Osteoblast (primary cell): ENCODE measurements around the gene DEK. TPM values are rescaled to one million over a fixed set of nuclear protein-coding genes. Genes with fewer than 3 reads are reported as not detected.

Experiments
- DNase-seq: peaks from one replicate; pipeline ENCODE4 v3.0.0; 2011; ENCODE audit warnings: low spot score, mixed read lengths; ENCODE audit not compliant: insufficient read length; ENCODE audit errors: missing footprints
- H2AFZ ChIP-seq: 2 replicates; pipeline ENCODE4 v1.6.0; 2011; ENCODE audit warnings: mild to moderate bottlenecking, low read length
- H3K27ac ChIP-seq: 2 replicates; pipeline ENCODE4 v1.5.1; 2011; ENCODE audit warnings: mild to moderate bottlenecking, low read depth, low read length, moderate library complexity
- H3K27me3 ChIP-seq: 2 replicates; pipeline ENCODE4 v1.6.0; 2012; ENCODE audit warnings: mild to moderate bottlenecking, control low read depth, inconsistent platforms, low read length, moderate library complexity; ENCODE audit not compliant: insufficient read depth
- H3K36me3 ChIP-seq: 2 replicates; pipeline ENCODE4 v1.5.1; 2011; ENCODE audit warnings: mild to moderate bottlenecking, low read length, control low read depth, moderate library complexity; ENCODE audit not compliant: insufficient read depth
- H3K4me1 ChIP-seq: 2 replicates; pipeline ENCODE4 v1.5.1; 2011; ENCODE audit warnings: mild to moderate bottlenecking, low read length, control low read depth, moderate library complexity; ENCODE audit not compliant: insufficient read depth
- H3K4me2 ChIP-seq: 2 replicates; pipeline ENCODE4 v1.6.0; 2011; ENCODE audit warnings: mild to moderate bottlenecking, low read length; ENCODE audit not compliant: insufficient read depth
- H3K4me3 ChIP-seq: fragments of 200-600 bp; sonication (generic); 3 replicates; pipeline ENCODE4 v1.5.1; 2012; ENCODE audit warnings: mild to moderate bottlenecking, low read length, inconsistent platforms; ENCODE audit not compliant: insufficient read depth
- H3K79me2 ChIP-seq: 2 replicates; pipeline ENCODE4 v1.6.0; 2012; ENCODE audit warnings: mild to moderate bottlenecking, low read length, control low read depth, inconsistent platforms; ENCODE audit not compliant: insufficient read depth
- H3K9me3 ChIP-seq: 2 replicates; pipeline ENCODE4 v1.5.1; 2011; ENCODE audit warnings: low read depth, low read length, control low read depth
- H4K20me1 ChIP-seq: 2 replicates; pipeline ENCODE4 v1.6.0; 2012; ENCODE audit warnings: mild to moderate bottlenecking, low read length, control low read depth; ENCODE audit not compliant: insufficient read depth
- total RNA-seq: library from RNA; depleted of rRNA; stranded (reverse); fragments of >200 nt; gene quantifications from 2 replicates; pipeline ENCODE4 v1.2.3, GENCODE V29; 2012
- TF ChIP-seq, protein P1 (sequence below): IDR thresholded peaks from 2 replicates; pipeline ENCODE4 v1.5.1; 2011; ENCODE audit warnings: mild to moderate bottlenecking, low read depth, low read length, moderate library complexity; ENCODE audit errors: extremely low read depth

Gene DEK
- total RNA-seq, 1 donor = 102 TPM

DNA sequence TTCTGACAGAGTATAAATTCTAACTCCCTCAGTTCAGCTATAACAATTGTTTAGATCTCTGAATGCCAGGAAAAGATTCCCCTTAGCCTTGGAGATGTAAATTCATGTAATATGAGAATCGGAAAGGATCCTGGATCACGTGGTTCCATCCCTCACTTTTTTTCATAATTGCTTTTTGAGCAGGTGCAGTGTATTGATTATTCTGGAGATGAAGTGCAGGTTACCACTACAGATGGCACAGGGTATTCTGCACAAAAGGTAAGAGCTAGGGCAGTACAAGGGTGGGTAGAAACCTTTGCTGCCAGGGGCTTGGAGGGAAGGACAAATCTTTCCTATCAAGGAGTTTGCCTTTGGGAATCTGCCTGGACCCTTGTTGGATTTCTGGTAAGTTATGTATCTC, 56.4 kb downstream of the DEK start:
- peak; percentile 30 for DNase-seq
- no peaks in the 10 kb centered on the region for H3K27me3 ChIP-seq
- no peak overlapping the region for H3K27ac ChIP-seq

DNA sequence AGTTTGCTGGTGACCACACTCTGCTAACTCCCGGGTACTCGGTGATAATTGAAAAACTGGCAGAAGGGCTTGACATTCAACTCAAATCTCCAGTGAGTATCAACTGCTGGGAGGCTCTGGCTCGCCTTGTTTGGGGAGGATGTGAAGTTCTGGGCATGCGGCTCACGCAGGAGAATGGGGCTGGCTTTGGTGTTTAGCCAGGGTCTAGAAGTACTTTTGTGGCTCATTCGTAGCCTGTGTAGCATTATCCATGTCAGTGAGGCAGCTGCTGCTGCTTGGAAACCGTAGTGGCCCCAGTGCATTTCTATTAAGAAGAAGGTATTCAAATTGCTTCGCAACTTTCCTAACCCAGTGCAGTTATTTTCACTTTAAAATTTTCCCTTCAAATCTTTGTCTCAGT, 56.9 kb downstream of the DEK start:
- no peak overlapping the region for H3K27ac ChIP-seq
- H3K79me2 ChIP-seq = no peaks in the 10 kb centered on the region
- no peak overlapping the region for H3K4me3 ChIP-seq
- H4K20me1 ChIP-seq = no peaks in the 10 kb centered on the region
- H2AFZ ChIP-seq = no peak overlapping the region
- peaks cover 13% of the 10 kb centered on the region for H3K4me1 ChIP-seq
- no peak overlapping the region for H3K4me2 ChIP-seq
- H3K9me3 ChIP-seq = no peaks in the 10 kb centered on the region
- H3K27me3 ChIP-seq = no peaks in the 10 kb centered on the region
- TF ChIP-seq, protein P1, sequence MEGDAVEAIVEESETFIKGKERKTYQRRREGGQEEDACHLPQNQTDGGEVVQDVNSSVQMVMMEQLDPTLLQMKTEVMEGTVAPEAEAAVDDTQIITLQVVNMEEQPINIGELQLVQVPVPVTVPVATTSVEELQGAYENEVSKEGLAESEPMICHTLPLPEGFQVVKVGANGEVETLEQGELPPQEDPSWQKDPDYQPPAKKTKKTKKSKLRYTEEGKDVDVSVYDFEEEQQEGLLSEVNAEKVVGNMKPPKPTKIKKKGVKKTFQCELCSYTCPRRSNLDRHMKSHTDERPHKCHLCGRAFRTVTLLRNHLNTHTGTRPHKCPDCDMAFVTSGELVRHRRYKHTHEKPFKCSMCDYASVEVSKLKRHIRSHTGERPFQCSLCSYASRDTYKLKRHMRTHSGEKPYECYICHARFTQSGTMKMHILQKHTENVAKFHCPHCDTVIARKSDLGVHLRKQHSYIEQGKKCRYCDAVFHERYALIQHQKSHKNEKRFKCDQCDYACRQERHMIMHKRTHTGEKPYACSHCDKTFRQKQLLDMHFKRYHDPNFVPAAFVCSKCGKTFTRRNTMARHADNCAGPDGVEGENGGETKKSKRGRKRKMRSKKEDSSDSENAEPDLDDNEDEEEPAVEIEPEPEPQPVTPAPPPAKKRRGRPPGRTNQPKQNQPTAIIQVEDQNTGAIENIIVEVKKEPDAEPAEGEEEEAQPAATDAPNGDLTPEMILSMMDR = no peak
- H3K36me3 ChIP-seq = peaks cover 6% of the 10 kb centered on the region
- DNase-seq = no peak

More for the DNA sequence above, 56.4 kb downstream of the DEK start:
- H3K9me3 ChIP-seq = no peaks in the 10 kb centered on the region
- no peaks in the 10 kb centered on the region for H4K20me1 ChIP-seq
- TF ChIP-seq, protein P1 = no peak
- no peaks in the 10 kb centered on the region for H3K79me2 ChIP-seq
- H3K4me3 ChIP-seq = no peak overlapping the region
- no peak overlapping the region for H3K4me2 ChIP-seq
- H3K36me3 ChIP-seq = peaks cover 11% of the 10 kb centered on the region
- H2AFZ ChIP-seq = no peak overlapping the region
- H3K4me1 ChIP-seq = peaks cover 13% of the 10 kb centered on the region

DNA sequence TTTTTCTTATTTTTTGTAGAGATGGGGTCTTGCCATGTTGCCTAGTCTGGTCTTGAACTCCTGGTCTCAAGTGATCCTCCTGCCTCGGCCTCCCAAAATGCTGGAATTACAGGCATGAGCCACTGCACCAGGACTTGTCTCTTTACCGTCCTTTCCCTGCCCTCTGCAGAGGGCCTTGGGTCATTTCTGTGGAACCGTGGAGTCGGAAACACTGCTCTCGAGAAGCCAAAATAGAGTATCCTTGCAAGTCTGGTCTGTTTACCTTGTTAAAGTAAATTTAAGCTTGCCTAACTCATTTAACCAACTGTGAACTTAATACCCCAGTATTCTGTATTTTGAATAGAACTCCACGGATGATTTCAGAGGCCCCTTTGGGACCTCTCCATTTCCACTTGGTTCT, 57.7 kb downstream of the DEK start:
- H3K79me2 ChIP-seq = no peaks in the 10 kb centered on the region
- no peak for DNase-seq
- no peak overlapping the region for H3K4me2 ChIP-seq
- H2AFZ ChIP-seq = no peak overlapping the region
- no peak overlapping the region for H3K27ac ChIP-seq
- H3K27me3 ChIP-seq = no peaks in the 10 kb centered on the region
- TF ChIP-seq, protein P1 = no peak
- H3K9me3 ChIP-seq = no peaks in the 10 kb centered on the region
- peaks cover 13% of the 10 kb centered on the region for H3K4me1 ChIP-seq
- H3K4me3 ChIP-seq = no peak overlapping the region
- peaks cover 3% of the 10 kb centered on the region for H3K36me3 ChIP-seq
- H4K20me1 ChIP-seq = no peaks in the 10 kb centered on the region

- no peak for DNase-seq
- H3K27ac ChIP-seq = no peak overlapping the region
Measured at GRCh38 chr6:18204691-18205090, 59.6 kb downstream of the DEK start.

More at GRCh38 chr6:18204691-18205090, 59.6 kb downstream of the DEK start:
- Histone ChIP-seq H3K4me1 (peaks cover 13% of the 10 kb centered on the region), H3K36me3 (no peaks in the 10 kb centered on the region), H3K4me3 (no peak overlapping the region), H3K27me3 (no peaks in the 10 kb centered on the region), H3K79me2 (no peaks in the 10 kb centered on the region), H3K4me2 (peak overlapping the region; percentile 50), H2AFZ (no peak overlapping the region), H4K20me1 (no peaks in the 10 kb centered on the region), H3K9me3 (no peaks in the 10 kb centered on the region)
- TF ChIP-seq, protein P1 = no peak
